OCI-LY3 (cell line): ENCODE data around the gene SNAI1.

Experiments used
- H2AFZ ChIP-seq: fragments of 200-600, 300-600 bp; shearing (Covaris generic); 2 replicates; pipeline ENCODE4 v1.6.0; 2014; ENCODE audit warnings: antibody characterized with exemption, low read depth, low read length
- H3K27ac ChIP-seq: fragments of 200-600, 300-600 bp; sonication (generic); 2 replicates; pipeline ENCODE4 v1.5.1; 2014; ENCODE audit warnings: mild to moderate bottlenecking, low read length, moderate library complexity, mixed read lengths
- H3K27me3 ChIP-seq: fragments of 200-600, 300-600 bp; sonication (generic); 2 replicates; pipeline ENCODE4 v1.6.1; 2014; ENCODE audit warnings: low read depth, low read length, mixed read lengths
- H3K36me3 ChIP-seq: fragments of 200-600, 300-600 bp; sonication (generic); replicated peaks from 2 replicates; pipeline ENCODE3; 2014; ENCODE audit warnings: low read depth, low read length, mixed read lengths
- H3K4me1 ChIP-seq: fragments of 300-600, 200-600 bp; sonication (generic); 2 replicates; pipeline ENCODE4 v1.6.1; 2014; ENCODE audit warnings: low read length, mixed read lengths
- H3K4me2 ChIP-seq: fragments of 200-600, 300-600 bp; sonication (generic); 2 replicates; pipeline ENCODE4 v1.6.1; 2014; ENCODE audit warnings: low read length, mixed read lengths
- H3K4me3 ChIP-seq: fragments of 300-600, 200-600 bp; sonication (generic); 2 replicates; pipeline ENCODE4 v1.5.1; 2014; ENCODE audit warnings: antibody characterized with exemption, mild to moderate bottlenecking, low read length, moderate library complexity
- H3K79me2 ChIP-seq: fragments of 300-600, 200-600 bp; shearing (Covaris generic); 2 replicates; pipeline ENCODE4 v1.6.1; 2014; ENCODE audit warnings: mild to moderate bottlenecking, low read length, mixed read lengths
- H3K9ac ChIP-seq: fragments of 300-600, 200-600 bp; shearing (Covaris generic); 2 replicates; pipeline ENCODE4 v1.6.0; 2014; ENCODE audit warnings: mild to moderate bottlenecking, low read length, moderate library complexity
- H3K9me3 ChIP-seq: fragments of 200-600, 300-600 bp; shearing (Covaris generic); 2 replicates; pipeline ENCODE4 v1.6.1; 2014; ENCODE audit warnings: low read length, mixed read lengths; ENCODE audit not compliant: insufficient read depth
- H4K20me1 ChIP-seq: fragments of 200-600, 300-600 bp; sonication (generic); 2 replicates; pipeline ENCODE4 v1.6.1; 2016; ENCODE audit warnings: low read length, mixed read lengths; ENCODE audit not compliant: insufficient read depth
- EZH2phosphoT487 ChIP-seq: fragments of 200-600 bp; shearing (Covaris generic); IDR thresholded peaks from 2 replicates; pipeline ENCODE4 v1.6.1; 2018; ENCODE audit warnings: antibody characterized with exemption, mixed run types, low read depth
- TF ChIP-seq, protein P1 (sequence below): fragments of 200-600, 300-600 bp; sonication (generic); IDR thresholded peaks from 2 replicates; pipeline ENCODE4 v1.5.1; 2014; ENCODE audit warnings: antibody characterized with exemption, low read length, low read depth

The SNAI1 gene

DNA sequence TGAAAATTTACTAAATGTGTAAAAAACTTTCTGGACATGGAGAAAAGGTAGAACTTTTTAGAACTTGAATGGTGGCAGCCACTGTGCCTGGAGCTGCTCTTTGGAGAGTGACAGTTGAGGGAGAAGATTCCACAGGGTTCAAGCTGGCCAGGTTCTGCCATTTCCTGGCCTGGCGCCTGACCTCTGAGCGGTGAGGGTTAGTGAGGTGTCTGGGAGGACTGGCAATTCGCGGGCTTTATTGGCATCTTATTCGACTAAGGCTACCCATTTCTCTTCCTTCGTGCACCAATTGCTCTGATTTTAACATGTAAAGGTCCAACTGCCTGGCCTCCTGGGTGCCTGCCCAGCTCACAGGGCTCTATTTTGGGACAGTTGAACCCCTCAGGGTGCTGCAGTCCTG is 2.4 kb downstream of the SNAI1 start:
- Histone ChIP-seq H3K9me3 (no peaks in the 10 kb centered on the region), H3K27me3 (peaks cover 3% of the 10 kb centered on the region; the same call in 1 of the 2 replicates), H4K20me1 (no peaks in the 10 kb centered on the region), H3K4me1 (peaks cover 20% of the 10 kb centered on the region), H3K27ac (no peak overlapping the region), H3K36me3 (peaks cover 13% of the 10 kb centered on the region), H3K4me2 (no peak overlapping the region), H3K79me2 (no peaks in the 10 kb centered on the region), H2AFZ (no peak overlapping the region), H3K4me3 (no peak overlapping the region), H3K9ac (no peak overlapping the region)
- TF ChIP-seq EZH2phosphoT487, result no peak
- TF ChIP-seq, protein P1, sequence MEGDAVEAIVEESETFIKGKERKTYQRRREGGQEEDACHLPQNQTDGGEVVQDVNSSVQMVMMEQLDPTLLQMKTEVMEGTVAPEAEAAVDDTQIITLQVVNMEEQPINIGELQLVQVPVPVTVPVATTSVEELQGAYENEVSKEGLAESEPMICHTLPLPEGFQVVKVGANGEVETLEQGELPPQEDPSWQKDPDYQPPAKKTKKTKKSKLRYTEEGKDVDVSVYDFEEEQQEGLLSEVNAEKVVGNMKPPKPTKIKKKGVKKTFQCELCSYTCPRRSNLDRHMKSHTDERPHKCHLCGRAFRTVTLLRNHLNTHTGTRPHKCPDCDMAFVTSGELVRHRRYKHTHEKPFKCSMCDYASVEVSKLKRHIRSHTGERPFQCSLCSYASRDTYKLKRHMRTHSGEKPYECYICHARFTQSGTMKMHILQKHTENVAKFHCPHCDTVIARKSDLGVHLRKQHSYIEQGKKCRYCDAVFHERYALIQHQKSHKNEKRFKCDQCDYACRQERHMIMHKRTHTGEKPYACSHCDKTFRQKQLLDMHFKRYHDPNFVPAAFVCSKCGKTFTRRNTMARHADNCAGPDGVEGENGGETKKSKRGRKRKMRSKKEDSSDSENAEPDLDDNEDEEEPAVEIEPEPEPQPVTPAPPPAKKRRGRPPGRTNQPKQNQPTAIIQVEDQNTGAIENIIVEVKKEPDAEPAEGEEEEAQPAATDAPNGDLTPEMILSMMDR, result no peak

DNA sequence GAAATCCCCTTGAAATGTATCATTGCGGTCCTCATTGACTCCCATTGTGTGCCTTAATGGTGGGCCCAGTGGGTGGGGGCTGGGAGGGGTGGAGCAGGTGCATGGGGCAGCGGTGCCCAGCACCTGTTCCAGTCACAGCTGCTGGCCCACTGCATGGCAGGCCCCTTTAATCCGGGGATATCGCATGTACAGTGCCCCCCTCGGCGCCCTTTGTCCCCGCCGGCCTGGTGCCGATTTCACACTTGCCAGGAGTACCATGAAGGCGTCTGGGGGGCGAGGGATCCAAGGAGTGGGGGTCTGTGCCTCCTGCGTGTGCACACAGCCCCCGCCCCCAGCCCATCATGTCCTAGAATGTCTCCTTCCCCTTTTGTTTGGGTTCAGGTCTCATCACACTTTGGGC is 2.8 kb downstream of the SNAI1 start:
- no peaks in the 10 kb centered on the region for H4K20me1 ChIP-seq
- no peak overlapping the region for H2AFZ ChIP-seq
- no peak overlapping the region for H3K9ac ChIP-seq
- TF ChIP-seq, protein P1, result no peak
- no peak for TF ChIP-seq EZH2phosphoT487
- no peak overlapping the region for H3K4me3 ChIP-seq
- no peaks in the 10 kb centered on the region for H3K9me3 ChIP-seq
- H3K79me2 ChIP-seq, result no peaks in the 10 kb centered on the region
- peaks cover 18% of the 10 kb centered on the region for H3K4me1 ChIP-seq
- peaks cover 13% of the 10 kb centered on the region for H3K36me3 ChIP-seq
- H3K27me3 ChIP-seq, result no peaks in the 10 kb centered on the region
- H3K4me2 ChIP-seq, result no peak overlapping the region
- H3K27ac ChIP-seq, result no peak overlapping the region

DNA sequence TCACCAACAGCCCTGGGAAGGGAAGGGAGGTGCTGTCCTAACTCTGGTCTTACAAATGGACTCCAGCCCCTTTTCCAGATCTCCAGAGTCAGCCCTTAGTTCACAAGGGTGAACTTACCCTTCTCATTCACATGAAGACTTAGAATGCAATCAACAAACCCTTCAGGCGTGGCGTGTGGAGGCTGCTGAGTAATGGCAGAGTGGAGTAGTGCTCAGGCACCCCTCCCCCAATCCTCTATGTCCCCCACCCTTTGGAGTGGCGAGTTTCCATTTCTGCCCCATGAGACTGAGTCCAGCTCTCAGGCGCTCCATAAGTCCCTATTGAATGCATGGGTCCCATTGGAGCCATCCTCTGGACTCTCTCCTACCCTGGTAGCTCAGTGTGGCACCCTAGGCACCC is 3.3 kb downstream of the SNAI1 start:
- peaks cover 13% of the 10 kb centered on the region for H3K36me3 ChIP-seq

DNA sequence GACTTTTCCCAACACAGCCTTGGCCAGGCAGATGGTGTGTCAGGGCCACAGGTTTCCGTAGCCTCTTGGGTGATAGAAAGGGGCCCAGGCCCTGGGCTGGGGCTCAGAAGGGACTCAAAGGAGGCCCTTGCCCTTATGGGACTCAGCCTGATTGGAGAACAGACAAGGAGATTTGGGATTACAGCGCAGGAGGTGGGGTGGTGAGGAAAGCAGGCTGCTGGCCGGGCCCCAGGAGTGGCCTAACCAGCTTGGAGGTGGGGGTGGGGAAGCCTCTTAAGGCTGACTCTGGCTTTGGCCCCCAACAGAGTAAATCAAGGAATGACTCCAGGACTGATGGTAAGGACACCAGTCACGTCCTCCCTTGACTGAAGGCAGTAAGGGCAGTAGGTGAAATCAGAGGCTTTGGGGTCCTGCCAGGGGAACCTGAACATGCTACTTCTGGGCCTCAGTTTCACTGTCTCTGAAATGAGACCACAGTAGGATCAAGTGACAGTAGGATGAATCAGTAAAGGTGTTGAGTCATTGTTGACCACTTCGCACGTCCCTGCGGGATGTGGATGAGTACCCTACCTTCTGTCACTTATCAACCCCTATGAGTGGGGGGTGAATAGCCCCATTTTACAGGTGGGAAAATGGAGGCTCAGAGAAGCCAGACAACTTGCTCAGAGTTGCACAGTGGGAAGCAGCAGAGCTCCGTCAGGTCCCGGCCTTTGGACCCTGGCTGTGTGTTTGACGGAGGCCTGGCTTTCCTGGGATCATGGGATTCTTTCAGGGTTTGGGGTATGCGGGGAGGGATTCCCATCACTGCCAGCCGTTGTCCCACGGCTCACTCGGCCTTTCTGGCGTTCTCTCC is 4.5 kb downstream of the SNAI1 start:
- Histone ChIP-seq H3K9me3 (no peaks in the 10 kb centered on the region), H3K27me3 (no peaks in the 10 kb centered on the region), H3K36me3 (peaks cover 13% of the 10 kb centered on the region), H3K79me2 (no peaks in the 10 kb centered on the region), H3K4me3 (no peak overlapping the region), H3K4me1 (peaks cover 14% of the 10 kb centered on the region), H3K4me2 (no peak overlapping the region), H3K27ac (no peak overlapping the region), H4K20me1 (no peaks in the 10 kb centered on the region), H2AFZ (no peak overlapping the region), H3K9ac (no peak overlapping the region)
- TF ChIP-seq EZH2phosphoT487, result no peak
- TF ChIP-seq, protein P1, result no peak

More for the DNA sequence above, 3.3 kb downstream of the SNAI1 start:
- Histone ChIP-seq H3K79me2 (no peaks in the 10 kb centered on the region), H3K9me3 (no peaks in the 10 kb centered on the region), H3K4me2 (no peak overlapping the region), H2AFZ (no peak overlapping the region), H3K4me1 (peaks cover 18% of the 10 kb centered on the region), H4K20me1 (no peaks in the 10 kb centered on the region), H3K9ac (no peak overlapping the region), H3K27me3 (no peaks in the 10 kb centered on the region), H3K27ac (no peak overlapping the region), H3K4me3 (no peak overlapping the region)
- no peak for TF ChIP-seq EZH2phosphoT487
